ENCODE results near the gene MAD1L1.

- TF ChIP-seq CTCF (IDR thresholded peaks at IDR 0.05) (no peak), MAX (CRISPR knock-in tag; IDR thresholded peaks at IDR 0.05) (no peak), SP1 (CRISPR knock-in tag; conservative IDR thresholded peaks at IDR 0.05) (no peak), ZNF263 (CRISPR knock-in tag; IDR thresholded peaks at IDR 0.05; ENCODE audit: low read depth) (no peak), IRF1 (CRISPR knock-in tag; IDR thresholded peaks at IDR 0.05) (no peak), E2F4 (CRISPR knock-in tag; IDR thresholded peaks at IDR 0.05; ENCODE audit: borderline replicate concordance, low read depth) (no peak), STAT6 (CRISPR knock-in tag; conservative IDR thresholded peaks at IDR 0.05; ENCODE audit: low read depth) (no peak), ESRRA (CRISPR knock-in tag; IDR thresholded peaks at IDR 0.05; ENCODE audit: borderline replicate concordance) (no peak), USF2 (CRISPR knock-in tag; IDR thresholded peaks at IDR 0.05) (no peak)
These were observed 50.3 kb downstream of the MAD1L1 start for GRCh38 chr7:2182461-2182860.
